Keratinocyte (primary cell): Measurements from ENCODE around the gene GSAP. TPM values are rescaled to one million over a fixed set of nuclear protein-coding genes. Genes with fewer than 3 reads are reported as not detected.

Source experiments
- DNase-seq: peaks from one replicate; pipeline ENCODE4 v3.0.0-alpha.2; 2011; ENCODE audit warnings: low read depth, missing footprints, low spot score
- FAIRE-seq: peaks from 2 replicates; lab custom pipeline; 2011; peaks lifted over from hg19 to GRCh38; lab: Jason Lieb, UNC
- H2AFZ ChIP-seq: 2 replicates; pipeline ENCODE4 v1.6.0; 2012; ENCODE audit warnings: low read length, control low read depth, inconsistent platforms; ENCODE audit not compliant: control insufficient read depth
- H3K27ac ChIP-seq: 2 replicates; pipeline ENCODE4 v1.5.1; 2011; ENCODE audit warnings: low read length; ENCODE audit not compliant: control insufficient read depth, insufficient read depth
- H3K27me3 ChIP-seq: 3 replicates; pipeline ENCODE4 v1.6.0; 2011; ENCODE audit warnings: low read length; ENCODE audit not compliant: control insufficient read depth, insufficient read depth; ENCODE audit errors: extremely low read depth
- H3K36me3 ChIP-seq, 2 experiments: 2 replicates in 1 of 2; 3 replicates in 1 of 2; pipeline ENCODE4 v1.5.1; 2011; ENCODE audit warnings: low read length in 2 of 2, mild to moderate bottlenecking in 1 of 2; ENCODE audit not compliant: control insufficient read depth in 2 of 2, insufficient read depth in 2 of 2; ENCODE audit errors: extremely low read depth in 1 of 2
- H3K4me1 ChIP-seq: 3 replicates; pipeline ENCODE4 v1.5.1; 2011; ENCODE audit warnings: low read length; ENCODE audit not compliant: control insufficient read depth, insufficient read depth; ENCODE audit errors: extremely low read depth
- H3K4me2 ChIP-seq: 3 replicates; pipeline ENCODE4 v1.6.0; 2011; ENCODE audit warnings: low read depth, low read length; ENCODE audit not compliant: control insufficient read depth, insufficient read depth; ENCODE audit errors: extremely low read depth
- H3K4me3 ChIP-seq, 3 experiments: fragments of 200-600 bp in 1 of 3; sonication (generic) in 1 of 3; 2 replicates in 2 of 3; 3 replicates in 1 of 3; pipeline ENCODE4 v1.5.1; 2011 to 2016; ENCODE audit warnings: low read length in 3 of 3, mild to moderate bottlenecking in 3 of 3, control low read depth in 2 of 3, inconsistent platforms in 1 of 3, low read depth in 1 of 3, mixed read lengths in 1 of 3, mixed run types in 1 of 3, moderate library complexity in 1 of 3; ENCODE audit not compliant: control insufficient read depth in 2 of 3, insufficient read depth in 2 of 3; ENCODE audit errors: extremely low read depth in 1 of 3
- H3K79me2 ChIP-seq: 2 replicates; pipeline ENCODE4 v1.6.0; 2012; ENCODE audit warnings: low read length; ENCODE audit not compliant: control insufficient read depth, insufficient read depth
- H3K9ac ChIP-seq: 3 replicates; pipeline ENCODE4 v1.6.0; 2011; ENCODE audit warnings: low read length; ENCODE audit not compliant: control insufficient read depth, insufficient read depth; ENCODE audit errors: extremely low read depth
- H3K9me1 ChIP-seq: 3 replicates; pipeline ENCODE4 v1.6.0; 2011; ENCODE audit warnings: low read length; ENCODE audit not compliant: control insufficient read depth, insufficient read depth; ENCODE audit errors: extremely low read depth
- H3K9me3 ChIP-seq: 2 replicates; pipeline ENCODE4 v1.5.1; 2012; ENCODE audit warnings: low read depth, low read length; ENCODE audit not compliant: control insufficient read depth
- H4K20me1 ChIP-seq: 3 replicates; pipeline ENCODE4 v1.6.0; 2011; ENCODE audit warnings: low read length; ENCODE audit not compliant: control insufficient read depth, insufficient read depth; ENCODE audit errors: extremely low read depth
- EZH2 ChIP-seq: IDR thresholded peaks from one replicate; pipeline ENCODE4 v1.6.1; 2012; ENCODE audit warnings: inconsistent platforms, mild to moderate bottlenecking, low read length, moderate library complexity
- dilution Hi-C: fragments of 300-500 bp; cut with MboI; formaldehyde crosslinking; loops from one replicate; pipeline ENCODE4 v1.7.0; 2020; ENCODE audit warnings: low sequenced_read_pairs; ENCODE audit not compliant: extremely low pct_ligation_motif_present
- polyA plus RNA-seq, 5 experiments: library from polyadenylated mRNA; depleted of rRNA in 3 of 5; stranded (reverse) in 3 of 5; stranded (forward) in 1 of 5; unstranded in 1 of 5; fragments of >200 nt; gene quantifications; 1 replicate in 1 of 5; 2 replicates in 3 of 5; 3 replicates in 1 of 5; pipeline versions ENCODE4 v1.2.1 to v1.2.3, GENCODE V29; 2011 to 2012; ENCODE audit warnings: missing spikeins in 2 of 5, low read depth in 1 of 5, low replicate concordance in 1 of 5
- TF ChIP-seq, protein P1 (sequence below), 3 experiments: IDR thresholded peaks in 1 of 3; conservative IDR thresholded peaks in 1 of 3; optimal IDR thresholded peaks in 1 of 3; 2 replicates in 2 of 3; 3 replicates in 1 of 3; pipeline versions ENCODE3 to v1.5.1; 2011; ENCODE audit warnings: low read length in 3 of 3, mild to moderate bottlenecking in 3 of 3, moderate library complexity in 2 of 3, control low read depth in 1 of 3, inconsistent platforms in 1 of 3; ENCODE audit not compliant: insufficient read depth in 2 of 3; ENCODE audit errors: extremely low read depth in 1 of 3

Gene GSAP
- polyA plus RNA-seq, 1 donor (not counting 4 experiments of a cell fraction or from before 2014, with no cell fraction given), result 5.4 TPM

GRCh38 chr7:77354914-77355313 lies 61.2 kb downstream of the GSAP start:
- dilution Hi-C loops, result no loop called here
- H3K27me3 ChIP-seq, result no peaks in the 10 kb centered on the region
- TF ChIP-seq, protein P1, sequence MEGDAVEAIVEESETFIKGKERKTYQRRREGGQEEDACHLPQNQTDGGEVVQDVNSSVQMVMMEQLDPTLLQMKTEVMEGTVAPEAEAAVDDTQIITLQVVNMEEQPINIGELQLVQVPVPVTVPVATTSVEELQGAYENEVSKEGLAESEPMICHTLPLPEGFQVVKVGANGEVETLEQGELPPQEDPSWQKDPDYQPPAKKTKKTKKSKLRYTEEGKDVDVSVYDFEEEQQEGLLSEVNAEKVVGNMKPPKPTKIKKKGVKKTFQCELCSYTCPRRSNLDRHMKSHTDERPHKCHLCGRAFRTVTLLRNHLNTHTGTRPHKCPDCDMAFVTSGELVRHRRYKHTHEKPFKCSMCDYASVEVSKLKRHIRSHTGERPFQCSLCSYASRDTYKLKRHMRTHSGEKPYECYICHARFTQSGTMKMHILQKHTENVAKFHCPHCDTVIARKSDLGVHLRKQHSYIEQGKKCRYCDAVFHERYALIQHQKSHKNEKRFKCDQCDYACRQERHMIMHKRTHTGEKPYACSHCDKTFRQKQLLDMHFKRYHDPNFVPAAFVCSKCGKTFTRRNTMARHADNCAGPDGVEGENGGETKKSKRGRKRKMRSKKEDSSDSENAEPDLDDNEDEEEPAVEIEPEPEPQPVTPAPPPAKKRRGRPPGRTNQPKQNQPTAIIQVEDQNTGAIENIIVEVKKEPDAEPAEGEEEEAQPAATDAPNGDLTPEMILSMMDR (optimal IDR thresholded peaks at IDR 0.05 in 1 of 3, IDR thresholded peaks at IDR 0.05 in 1 of 3, conservative IDR thresholded peaks at IDR 0.05 in 1 of 3; ENCODE audit: extremely low read depth in 1 of 3, insufficient read depth in 2 of 3, low read length in 3 of 3), result no peak
- TF ChIP-seq EZH2, result no peak
- no peak overlapping the region for H3K4me3 ChIP-seq
- no peak overlapping the region for H3K27ac ChIP-seq
- no peak overlapping the region for H3K4me2 ChIP-seq
- no peak overlapping the region for H3K9ac ChIP-seq
- H3K79me2 ChIP-seq, result no peaks in the 10 kb centered on the region
- no peaks in the 10 kb centered on the region for H3K9me1 ChIP-seq
- no peak for DNase-seq
- H3K4me1 ChIP-seq, result peaks cover 12% of the 10 kb centered on the region
- no peaks in the 10 kb centered on the region for H4K20me1 ChIP-seq
- no peak overlapping the region for H2AFZ ChIP-seq
- H3K9me3 ChIP-seq, result no peaks in the 10 kb centered on the region
- no peak for FAIRE-seq
- no peaks in the 10 kb centered on the region for H3K36me3 ChIP-seq

DNA sequence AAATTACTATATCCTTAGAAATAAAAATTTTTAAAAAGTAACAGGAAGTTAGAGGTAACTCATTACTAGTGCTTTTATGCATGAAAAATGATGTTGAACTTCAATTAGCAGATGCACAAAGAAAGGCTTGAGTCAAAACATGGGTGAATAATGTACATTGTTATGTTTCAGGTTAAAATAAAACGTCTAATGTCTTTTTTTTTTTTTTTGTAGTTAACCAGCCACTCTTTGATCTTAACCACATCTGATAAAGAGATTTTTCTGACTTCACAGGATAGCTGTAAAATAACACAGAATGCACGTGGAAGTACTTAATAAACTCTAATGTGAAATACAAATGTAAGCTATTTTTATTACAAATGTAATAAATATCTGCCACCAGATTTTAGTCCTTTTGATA lies 61.7 kb downstream of the GSAP start:
- H2AFZ ChIP-seq, result no peak overlapping the region
- DNase-seq (no peak), FAIRE-seq (no peak)
- no peak overlapping the region for H3K4me3 ChIP-seq
- no peaks in the 10 kb centered on the region for H3K36me3 ChIP-seq
- H3K27me3 ChIP-seq, result no peaks in the 10 kb centered on the region
- H4K20me1 ChIP-seq, result no peaks in the 10 kb centered on the region
- no peaks in the 10 kb centered on the region for H3K79me2 ChIP-seq
- TF ChIP-seq, protein P1 (optimal IDR thresholded peaks at IDR 0.05 in 1 of 3, IDR thresholded peaks at IDR 0.05 in 1 of 3, conservative IDR thresholded peaks at IDR 0.05 in 1 of 3; ENCODE audit: extremely low read depth in 1 of 3, insufficient read depth in 2 of 3, low read length in 3 of 3), result no peak
- TF ChIP-seq EZH2, result no peak
- H3K27ac ChIP-seq, result no peak overlapping the region
- H3K9me3 ChIP-seq, result no peaks in the 10 kb centered on the region
- peaks cover 8% of the 10 kb centered on the region for H3K4me1 ChIP-seq
- no peak overlapping the region for H3K9ac ChIP-seq
- H3K4me2 ChIP-seq, result no peak overlapping the region
- no peaks in the 10 kb centered on the region for H3K9me1 ChIP-seq
- dilution Hi-C loops, result no loop called here
